Activated CD4-positive, alpha-beta T cell treated with anti-CD3 and anti-CD28 coated beads for 24 hours (primary cell): ENCODE measurements around the gene LEFTY2.
A peak's percentile ranks its signal among the peaks of the same experiment; 100 is the strongest.
"Not testable (repeated sequence)": the region's sequence is repeated elsewhere in the genome, so short reads cannot be mapped to it uniquely, and the experiment has no call there.

ENCODE experiments used
- DNase-seq, 2 donors: peaks; one replicate each; pipeline ENCODE4 v3.0.0-alpha.2; 2020; ENCODE audit warnings: low read depth in 2 of 2

LEFTY2 gene

GRCh38 chr1:225941187-225941941 is at the start of gene LEFTY2:
LEFTY2 (minus strand) TSS chr1:225941220; CDS start chr1:225941140, 80 bp downstream.
- DNase-seq = no peak

DNA sequence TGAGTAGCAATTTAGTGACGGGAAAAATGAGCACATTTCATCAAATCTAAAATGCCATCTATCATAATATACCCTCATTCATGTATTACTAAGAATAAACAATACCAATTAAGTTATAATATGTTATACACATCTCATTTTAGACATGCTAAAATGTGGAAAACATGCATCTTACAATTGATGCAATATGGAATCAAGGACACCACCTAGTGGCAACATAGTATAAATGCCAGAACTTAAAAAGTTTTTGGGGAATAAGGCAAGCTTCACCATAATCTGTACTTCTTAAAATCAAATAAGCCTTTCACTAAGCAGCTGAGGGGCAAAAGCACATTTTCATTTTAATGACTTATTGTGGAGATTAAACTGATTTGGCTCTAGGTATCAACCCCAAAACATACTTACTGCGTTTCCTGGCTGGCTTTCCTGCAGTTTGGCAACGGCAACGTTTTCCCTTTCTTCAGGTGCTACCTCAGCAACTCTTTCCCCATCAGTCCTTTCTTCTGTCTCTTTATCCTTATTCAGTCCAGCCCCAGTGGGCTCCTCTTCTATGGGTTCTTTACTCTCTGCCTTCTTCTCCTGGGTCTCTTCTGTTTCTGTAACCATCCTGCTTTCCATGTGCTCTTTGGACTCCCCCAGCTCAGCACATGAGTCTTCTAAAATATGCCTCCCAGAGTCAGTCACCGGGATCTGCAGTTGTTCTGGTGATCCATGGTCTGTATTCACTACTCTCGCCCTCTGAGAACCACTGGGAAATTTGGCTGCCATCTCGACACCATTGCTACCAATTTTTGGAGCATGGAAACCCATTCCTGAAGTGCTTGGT is 46.7 kb upstream of the LEFTY2 start:
- DNase-seq = no peak

GRCh38 chr1:225981714-225982113 is 40.7 kb upstream of the LEFTY2 start:
- DNase-seq = no peak

DNA sequence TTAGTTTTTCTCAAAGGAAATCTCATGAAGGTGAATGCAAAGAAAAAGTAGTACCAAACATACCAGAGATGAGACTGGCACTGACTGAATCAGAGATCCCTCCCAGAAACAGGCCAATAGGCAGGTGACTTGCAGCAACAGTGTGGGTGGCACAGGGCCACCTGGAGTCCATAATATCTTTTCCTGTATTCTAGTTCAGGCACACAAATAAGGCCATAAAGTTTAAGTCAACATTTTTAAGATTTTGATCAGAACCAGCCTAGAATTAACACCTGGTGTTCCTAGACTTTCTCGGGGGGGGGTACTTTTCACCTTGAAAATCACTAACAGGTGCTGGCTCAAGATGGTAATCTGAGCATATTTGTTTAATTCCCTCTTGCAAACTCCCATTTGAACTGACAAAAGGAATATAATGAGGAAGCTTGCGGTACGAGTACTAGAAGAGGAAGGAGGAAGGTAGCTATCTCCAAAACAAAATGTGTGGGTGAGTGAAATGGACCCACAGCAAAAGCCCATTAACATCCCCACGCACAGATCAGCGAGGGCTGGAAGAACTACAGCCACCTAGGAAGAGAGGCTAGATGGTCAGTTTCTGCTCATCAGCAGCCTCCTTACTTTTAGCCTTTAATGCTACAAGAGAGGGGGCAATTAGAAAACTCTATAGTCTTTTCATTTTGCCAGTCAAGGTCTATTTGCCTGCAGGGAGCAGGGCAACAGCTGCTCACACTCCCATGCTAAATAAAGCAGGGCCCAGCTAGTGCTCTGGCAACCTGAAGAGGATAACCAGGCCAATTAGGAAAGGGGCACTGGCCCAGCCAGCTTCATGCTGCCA is 39.2 kb upstream of the LEFTY2 start:
- no peak for DNase-seq

- no peak for DNase-seq
Observed at GRCh38 chr1:225979421-225979820, 38.4 kb upstream of the LEFTY2 start.

GRCh38 chr1:225977937-225978748 is 37.1 kb upstream of the LEFTY2 start:
- DNase-seq = no peak

GRCh38 chr1:225975146-225975545 is 34.1 kb upstream of the LEFTY2 start:
- not testable (repeated sequence) for DNase-seq

- DNase-seq = no peak
Observed at GRCh38 chr1:225974454-225974853, 33.4 kb upstream of the LEFTY2 start.

DNA sequence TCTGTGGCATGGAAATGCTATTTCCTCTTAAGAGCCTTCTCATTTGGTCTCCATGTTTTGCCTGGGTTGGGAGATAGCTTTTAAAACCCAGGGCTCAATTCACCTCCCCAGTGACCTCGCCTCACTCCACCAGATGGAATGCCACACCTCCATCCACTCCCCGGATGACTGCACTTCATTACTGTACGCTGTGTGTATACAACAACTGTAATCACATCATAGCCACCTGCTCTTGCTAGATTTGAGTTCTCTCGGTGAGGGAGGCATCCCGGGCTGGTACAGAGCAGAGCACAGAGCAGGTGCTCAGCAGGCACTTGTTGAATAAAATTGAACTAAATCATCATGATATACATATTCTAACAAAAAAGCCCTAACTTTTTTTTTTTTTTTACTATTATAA is 32.1 kb upstream of the LEFTY2 start:
- DNase-seq = no peak

- no peak for DNase-seq
Observed at GRCh38 chr1:225972344-225973152, 31.5 kb upstream of the LEFTY2 start.

DNA sequence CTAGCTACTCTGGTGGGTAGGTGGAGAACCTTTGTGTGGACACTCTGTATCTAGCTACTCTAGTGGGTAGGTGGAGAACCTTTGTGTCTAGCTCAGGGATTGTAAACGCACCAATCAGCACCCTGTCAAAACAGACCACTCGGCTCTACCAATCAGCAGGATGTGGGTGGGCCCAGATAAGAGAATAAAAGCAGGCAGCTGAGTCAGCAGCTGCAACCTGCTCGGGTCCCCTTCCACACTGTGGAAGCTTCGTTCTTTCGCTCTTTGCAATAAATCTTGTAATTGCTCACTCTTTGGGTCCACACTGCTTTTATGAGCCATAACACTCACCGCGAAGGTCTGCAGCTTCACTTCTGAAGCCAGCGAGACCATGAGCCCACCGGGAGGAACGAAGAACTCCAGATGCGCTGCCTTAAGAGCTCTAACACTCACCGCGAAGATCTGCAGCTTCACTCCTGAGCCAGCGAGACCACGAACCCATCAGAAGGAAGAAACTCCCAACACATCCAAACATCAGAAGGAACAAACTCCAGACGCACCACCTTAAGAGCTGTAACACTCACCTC is 29.7 kb upstream of the LEFTY2 start:
- DNase-seq = not testable (repeated sequence)

DNA sequence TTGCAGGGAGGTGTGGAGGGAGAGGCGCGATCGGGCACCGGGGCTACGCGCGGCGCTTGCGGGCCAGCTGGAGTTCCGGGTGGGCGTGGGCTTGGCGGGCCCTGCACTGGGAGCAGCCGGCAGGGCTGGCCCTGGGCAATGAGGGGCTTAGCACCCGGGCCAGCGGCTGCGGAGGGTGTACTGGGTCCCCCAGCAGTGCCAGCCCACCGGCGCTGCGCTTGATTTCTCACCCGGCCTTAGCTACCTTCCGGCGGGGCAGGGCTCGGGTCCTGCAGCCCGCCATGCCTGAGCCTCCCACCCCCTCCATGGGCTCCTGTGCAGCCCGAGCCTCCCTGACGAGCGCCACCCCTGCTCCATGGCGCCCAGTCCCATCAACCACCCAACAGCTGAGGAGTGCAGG is 28.7 kb upstream of the LEFTY2 start:
- not testable (repeated sequence) for DNase-seq

- no peak for DNase-seq
Observed at GRCh38 chr1:225965231-225965630, 24.2 kb upstream of the LEFTY2 start.

- DNase-seq = no peak
Observed at GRCh38 chr1:225963735-225964530, 22.9 kb upstream of the LEFTY2 start.

DNA sequence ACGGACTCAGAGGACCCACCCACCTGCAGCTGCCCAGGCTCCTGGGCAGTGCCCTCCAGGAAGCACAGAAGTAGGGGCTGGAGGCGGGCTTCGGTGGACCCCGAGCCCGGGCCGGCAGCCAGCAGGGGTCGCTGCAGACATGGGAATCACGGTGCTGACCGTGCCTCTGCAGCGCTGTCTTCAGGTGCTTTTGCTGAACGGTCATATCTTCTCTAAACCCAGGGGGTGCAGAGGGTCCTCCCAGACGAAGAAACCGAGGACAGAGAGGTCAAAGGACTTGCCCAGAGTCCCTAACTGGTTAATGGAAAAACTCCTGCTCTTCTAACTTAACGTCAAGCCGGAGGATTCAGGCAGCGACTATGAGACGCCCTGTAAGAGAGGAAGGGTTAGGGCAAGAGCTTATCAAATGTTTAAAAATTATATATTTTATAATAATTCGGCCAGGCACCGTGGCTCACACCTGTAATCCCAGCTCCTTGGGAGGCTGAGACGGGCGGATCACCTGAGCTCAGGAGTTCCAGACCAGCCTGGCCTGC is 21.5 kb upstream of the LEFTY2 start:
- DNase-seq = peak; percentile 47 to 65

DNA sequence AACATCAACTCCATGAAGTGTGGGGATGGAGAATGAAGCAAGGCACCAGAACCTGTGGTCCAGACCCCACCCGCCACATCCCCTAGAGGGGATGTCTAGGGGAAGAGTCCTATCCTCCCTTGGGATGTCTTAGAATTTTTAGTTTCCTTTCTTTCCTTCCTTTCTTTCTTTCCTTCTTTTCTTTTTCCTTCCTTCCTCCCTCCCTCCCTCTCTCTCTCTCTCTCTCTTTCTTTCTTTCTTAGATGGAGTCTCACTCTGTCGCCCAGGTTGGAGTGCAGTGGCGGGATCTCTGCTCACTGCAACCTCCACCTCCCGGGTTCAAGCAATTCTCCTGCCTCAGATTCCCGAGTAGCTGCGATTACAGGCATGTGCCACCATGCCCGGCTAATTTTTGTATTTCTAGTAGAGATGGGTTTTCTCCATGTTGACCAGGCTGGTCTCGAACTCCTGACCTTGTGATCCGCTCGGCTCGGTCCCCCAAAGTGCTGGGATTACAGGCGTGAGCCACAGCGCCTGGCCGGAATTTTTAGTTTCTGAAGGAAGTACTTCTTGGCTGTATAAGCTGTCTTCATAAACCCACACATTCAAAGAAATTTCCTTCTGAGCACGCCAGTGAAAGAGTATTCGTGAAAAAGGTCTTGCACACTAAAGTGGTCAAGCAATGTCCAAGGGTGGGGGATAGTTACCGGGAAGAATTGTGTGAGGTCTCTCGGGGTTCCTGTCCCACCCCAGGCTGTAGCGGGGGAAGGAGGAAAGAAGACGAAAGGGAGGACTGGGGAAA is 20.8 kb upstream of the LEFTY2 start:
- no peak for DNase-seq

GRCh38 chr1:225958041-225958440 is 17.0 kb upstream of the LEFTY2 start:
- DNase-seq = no peak

- DNase-seq = no peak
Observed at GRCh38 chr1:225954753-225955152, 13.7 kb upstream of the LEFTY2 start.
